Testis (tissue), 3 donors: ENCODE data around the gene LMNTD2. TPM values are rescaled to one million over a fixed set of nuclear protein-coding genes. Genes with fewer than 3 reads are reported as not detected.

Experiments used
- DNase-seq: peaks from one replicate; pipeline ENCODE4 v3.0.0-alpha.2; 2019
- H3K27ac ChIP-seq, 2 donors: fragments of 200-600 bp; sonication (generic); one replicate each; pipeline ENCODE4 v1.5.1; 2019
- H3K27me3 ChIP-seq: fragments of 200-600 bp; sonication (generic); one replicate; pipeline ENCODE4 v1.5.1; 2019
- H3K36me3 ChIP-seq: fragments of 200-600 bp; sonication (generic); one replicate; pipeline ENCODE4 v1.5.1; 2017; ENCODE audit warnings: low read depth; ENCODE audit errors: missing control alignments
- H3K4me1 ChIP-seq: fragments of 200-600 bp; sonication (generic); one replicate; pipeline ENCODE4 v1.5.1; 2019
- H3K4me3 ChIP-seq, 2 donors: fragments of 200-600 bp; sonication (generic); one replicate each; pipeline ENCODE4 v1.5.1; 2017 to 2019
- H3K9me3 ChIP-seq: fragments of 200-600 bp; sonication (generic); one replicate; pipeline ENCODE4 v1.5.1; 2017
- CTCF ChIP-seq, 3 experiments: fragments of 450-650 bp in 2 of 3; fragments of 200-600 bp in 1 of 3; sonication (generic) in 1 of 3; IDR thresholded peaks; one replicate each; pipeline ENCODE4 v1.5.1; 2016 to 2019; ENCODE audit warnings: antibody characterized with exemption in 3 of 3, mild to moderate bottlenecking in 2 of 3, moderate library complexity in 1 of 3
- POLR2A ChIP-seq: fragments of 450-650 bp; IDR thresholded peaks from one replicate; pipeline ENCODE4 v1.6.1; 2017; ENCODE audit warnings: antibody characterized with exemption, mild to moderate bottlenecking, moderate library complexity
- WGBS, 2 donors: methylation state at CpG; one replicate each; pipeline ENCODE4 v1.1.5; 2018; 5-methylcytosine and 5-hydroxymethylcytosine counted together
- intact Hi-C: fragments of 100-400 bp; cut with DNase I; formaldehyde crosslinking; loops from one replicate; pipeline ENCODE4 v1.15.1; 2023; ENCODE audit warnings: low total_unique reads
- polyA plus RNA-seq: library from polyadenylated mRNA; stranded (reverse); fragments of 350-450 nt; fragmentation: Illumina TruSeq; extraction: RNeasy Lipid Tissue Mini Kit (QIAGEN cat#74804); gene quantifications from one replicate; pipeline ENCODE4 v1.2.3, GENCODE V29; 2014; ENCODE audit warnings: low read depth, low replicate concordance; ENCODE audit not compliant: insufficient read depth
- total RNA-seq, 2 donors: library from RNA; depleted of rRNA; stranded (reverse); fragments of >200 nt; gene quantifications; one replicate each; pipeline ENCODE4 v1.2.3, GENCODE V29; 2016

LMNTD2 gene
- total and polyA plus RNA-seq, 3 donors from 2014 or later, result 26.1 to 59.9 (median 29.2) TPM

- no peaks in the 10 kb centered on the region for H3K27me3 ChIP-seq
- intact Hi-C loops, result loop anchor here (10.0 kb wide), 1 partner anchor 174 kb away; no protein-coding TSS in a partner anchor
These were observed 9.4 kb downstream of the LMNTD2 start for GRCh38 chr11:551131-551530.

GRCh38 chr11:550746-551085 is 9.8 kb downstream of the LMNTD2 start:
- intact Hi-C loops, result loop anchor here (10.0 kb wide), 1 partner anchor 174 kb away; no protein-coding TSS in a partner anchor
- H3K27me3 ChIP-seq, result no peaks in the 10 kb centered on the region
- no peak for DNase-seq
- H3K9me3 ChIP-seq, result no peaks in the 10 kb centered on the region
- 86 to 88% methylated on average over 5 of the region's 5 CpGs for WGBS, 2 donors
- no peak for TF ChIP-seq POLR2A
- H3K36me3 ChIP-seq, result no peaks in the 10 kb centered on the region
- H3K4me1 ChIP-seq, result peaks cover 12% of the 10 kb centered on the region
- H3K27ac ChIP-seq, result no peak overlapping the region
- no peak overlapping the region for H3K4me3 ChIP-seq

More at GRCh38 chr11:551131-551530, 9.4 kb downstream of the LMNTD2 start:
- no peaks in the 10 kb centered on the region for H3K9me3 ChIP-seq
- H3K36me3 ChIP-seq, result no peaks in the 10 kb centered on the region
- no peak overlapping the region for H3K4me3 ChIP-seq
- DNase-seq, result no peak
- no peak overlapping the region for H3K27ac ChIP-seq
- WGBS, 2 donors, result 72 to 79% methylated on average over 11 to 16 of the region's 16 CpGs
- H3K4me1 ChIP-seq, result peaks cover 12% of the 10 kb centered on the region
- TF ChIP-seq POLR2A, result no peak
- TF ChIP-seq CTCF (IDR thresholded peaks at IDR 0.05), result no peak

GRCh38 chr11:550021-550745 is 10.4 kb downstream of the LMNTD2 start:
- 95 to 96% methylated on average over 13 to 25 of the region's 25 CpGs for WGBS, 2 donors
- no peak overlapping the region for H3K4me3 ChIP-seq
- intact Hi-C loops, result loop anchor here (10.0 kb wide), 1 partner anchor 175 kb away; no protein-coding TSS in a partner anchor
- no peak overlapping the region for H3K27ac ChIP-seq
- no peaks in the 10 kb centered on the region for H3K27me3 ChIP-seq
- no peaks in the 10 kb centered on the region for H3K36me3 ChIP-seq
- TF ChIP-seq POLR2A, result no peak
- no peak for DNase-seq
- H3K4me1 ChIP-seq, result peaks cover 10% of the 10 kb centered on the region
- no peaks in the 10 kb centered on the region for H3K9me3 ChIP-seq

GRCh38 chr11:548700-549603 is 11.6 kb downstream of the LMNTD2 start:
- 85 to 90% methylated on average over 30 to 32 of the region's 32 CpGs for WGBS, 2 donors
- H3K36me3 ChIP-seq, result no peaks in the 10 kb centered on the region
- no peak for DNase-seq

GRCh38 chr11:545171-545570 is 15.4 kb downstream of the LMNTD2 start:
- intact Hi-C loops, result no loop called here

More at GRCh38 chr11:548700-549603, 11.6 kb downstream of the LMNTD2 start:
- no peaks in the 10 kb centered on the region for H3K9me3 ChIP-seq
- no peaks in the 10 kb centered on the region for H3K27me3 ChIP-seq
- TF ChIP-seq CTCF (IDR thresholded peaks at IDR 0.05) (no peak), POLR2A (no peak)
- intact Hi-C loops, result no loop called here
- no peak overlapping the region for H3K4me3 ChIP-seq
- no peaks in the 10 kb centered on the region for H3K4me1 ChIP-seq
- H3K27ac ChIP-seq, result no peak overlapping the region

More at GRCh38 chr11:545171-545570, 15.4 kb downstream of the LMNTD2 start:
- H3K27me3 ChIP-seq, result no peaks in the 10 kb centered on the region
- no peak for DNase-seq
- WGBS, 2 donors, result 94 to 96% methylated on average over 4 to 11 of the region's 11 CpGs
- no peaks in the 10 kb centered on the region for H3K4me1 ChIP-seq
- H3K36me3 ChIP-seq, result no peaks in the 10 kb centered on the region
- H3K9me3 ChIP-seq, result no peaks in the 10 kb centered on the region
- no peak overlapping the region for H3K4me3 ChIP-seq
- no peak overlapping the region for H3K27ac ChIP-seq
- TF ChIP-seq POLR2A, result no peak
- no peak for TF ChIP-seq CTCF (IDR thresholded peaks at IDR 0.05)
